Effector memory CD4-positive, alpha-beta T cell (primary cell): Measurements from ENCODE around the gene SLC6A18.

Source experiments
- DNase-seq, 3 donors: peaks; one replicate each; pipeline ENCODE4 v3.0.0-alpha.2; 2020
- H3K27ac ChIP-seq: 2 replicates; pipeline ENCODE4 v1.7.0; 2013; ENCODE audit warnings: mild to moderate bottlenecking, low read length, moderate library complexity; ENCODE audit not compliant: insufficient read depth, poor library complexity, severe bottlenecking
- H3K27me3 ChIP-seq: replicated peaks from 2 replicates; pipeline ENCODE4 v1.7.0; 2013; ENCODE audit warnings: mild to moderate bottlenecking, low read length; ENCODE audit not compliant: insufficient read depth, control insufficient read depth, poor library complexity, severe bottlenecking
- H3K36me3 ChIP-seq: 2 replicates; pipeline ENCODE4 v1.7.0; 2013; ENCODE audit warnings: mild to moderate bottlenecking, low read length, moderate library complexity; ENCODE audit not compliant: control insufficient read depth, insufficient read depth
- H3K4me1 ChIP-seq: 2 replicates; pipeline ENCODE4 v1.7.0; 2013; ENCODE audit warnings: low read length, mild to moderate bottlenecking; ENCODE audit not compliant: control insufficient read depth, insufficient read depth, poor library complexity, severe bottlenecking
- H3K4me3 ChIP-seq: 2 replicates; pipeline ENCODE4 v1.7.0; 2013; ENCODE audit warnings: low read length, low read depth, mild to moderate bottlenecking; ENCODE audit not compliant: insufficient read depth, poor library complexity, severe bottlenecking
- H3K9me3 ChIP-seq: 2 replicates; pipeline ENCODE4 v1.7.0; 2013; ENCODE audit warnings: mild to moderate bottlenecking, low read length, moderate library complexity; ENCODE audit not compliant: control insufficient read depth

The SLC6A18 gene

GRCh38 chr5:1203311-1203967 is 21.7 kb upstream of the SLC6A18 start:
- no peak overlapping the region for H3K4me3 ChIP-seq
- no peak overlapping the region for H3K27ac ChIP-seq
- no peaks in the 10 kb centered on the region for H3K36me3 ChIP-seq
- H3K27me3 ChIP-seq, result no peaks in the 10 kb centered on the region
- no peaks in the 10 kb centered on the region for H3K4me1 ChIP-seq
- DNase-seq, result no peak
- H3K9me3 ChIP-seq, result no peaks in the 10 kb centered on the region

- H3K27ac ChIP-seq, result no peak overlapping the region
- no peaks in the 10 kb centered on the region for H3K36me3 ChIP-seq
- no peaks in the 10 kb centered on the region for H3K27me3 ChIP-seq
- no peaks in the 10 kb centered on the region for H3K4me1 ChIP-seq
- H3K9me3 ChIP-seq, result no peaks in the 10 kb centered on the region
- no peak for DNase-seq
- H3K4me3 ChIP-seq, result no peak overlapping the region
Measured at GRCh38 chr5:1203968-1204692, 21.1 kb upstream of the SLC6A18 start.

- Histone ChIP-seq H3K4me3 (no peak overlapping the region), H3K9me3 (no peaks in the 10 kb centered on the region), H3K27me3 (no peaks in the 10 kb centered on the region), H3K4me1 (no peaks in the 10 kb centered on the region), H3K36me3 (no peaks in the 10 kb centered on the region), H3K27ac (no peak overlapping the region)
- DNase-seq, result no peak
Measured at GRCh38 chr5:1204693-1205242, 20.4 kb upstream of the SLC6A18 start.

GRCh38 chr5:1205255-1206180 is 19.7 kb upstream of the SLC6A18 start:
- H3K4me3 ChIP-seq, result no peak overlapping the region
- no peak overlapping the region for H3K27ac ChIP-seq
- DNase-seq, result no peak
- H3K27me3 ChIP-seq, result no peaks in the 10 kb centered on the region
- no peaks in the 10 kb centered on the region for H3K36me3 ChIP-seq
- H3K4me1 ChIP-seq, result no peaks in the 10 kb centered on the region
- no peaks in the 10 kb centered on the region for H3K9me3 ChIP-seq

GRCh38 chr5:1206521-1207412 is 18.4 kb upstream of the SLC6A18 start:
- H3K4me3 ChIP-seq, result no peak overlapping the region
- H3K27ac ChIP-seq, result no peak overlapping the region
- DNase-seq, result no peak
- no peaks in the 10 kb centered on the region for H3K9me3 ChIP-seq
- H3K27me3 ChIP-seq, result no peaks in the 10 kb centered on the region
- H3K4me1 ChIP-seq, result no peaks in the 10 kb centered on the region
- H3K36me3 ChIP-seq, result no peaks in the 10 kb centered on the region

- Histone ChIP-seq H3K4me3 (no peak overlapping the region), H3K27me3 (no peaks in the 10 kb centered on the region), H3K27ac (no peak overlapping the region), H3K36me3 (no peaks in the 10 kb centered on the region), H3K4me1 (no peaks in the 10 kb centered on the region), H3K9me3 (no peaks in the 10 kb centered on the region)
- DNase-seq, result no peak
Measured at GRCh38 chr5:1207555-1207954, 17.6 kb upstream of the SLC6A18 start.

- Histone ChIP-seq H3K9me3 (no peaks in the 10 kb centered on the region), H3K4me1 (no peaks in the 10 kb centered on the region), H3K27me3 (no peaks in the 10 kb centered on the region), H3K4me3 (no peak overlapping the region), H3K36me3 (no peaks in the 10 kb centered on the region), H3K27ac (no peak overlapping the region)
- DNase-seq, result no peak
Measured at GRCh38 chr5:1208221-1208742, 16.9 kb upstream of the SLC6A18 start.

- DNase-seq, result no peak
- no peaks in the 10 kb centered on the region for H3K9me3 ChIP-seq
- no peaks in the 10 kb centered on the region for H3K36me3 ChIP-seq
- H3K4me3 ChIP-seq, result no peak overlapping the region
- H3K4me1 ChIP-seq, result no peaks in the 10 kb centered on the region
- no peak overlapping the region for H3K27ac ChIP-seq
- no peaks in the 10 kb centered on the region for H3K27me3 ChIP-seq
Measured at GRCh38 chr5:1208743-1209488, 16.3 kb upstream of the SLC6A18 start.
